Measurements from ENCODE around the gene ADGRV1. TPM values are rescaled to one million over a fixed set of nuclear protein-coding genes. Genes with fewer than 3 reads are reported as not detected.

The ADGRV1 gene
- total and polyA plus RNA-seq, 9 of the 15 experiments (the other 6 are each of a cell fraction or from before 2014, with no cell fraction given): 21.7 to 156 (median 58.2) TPM

DNA sequence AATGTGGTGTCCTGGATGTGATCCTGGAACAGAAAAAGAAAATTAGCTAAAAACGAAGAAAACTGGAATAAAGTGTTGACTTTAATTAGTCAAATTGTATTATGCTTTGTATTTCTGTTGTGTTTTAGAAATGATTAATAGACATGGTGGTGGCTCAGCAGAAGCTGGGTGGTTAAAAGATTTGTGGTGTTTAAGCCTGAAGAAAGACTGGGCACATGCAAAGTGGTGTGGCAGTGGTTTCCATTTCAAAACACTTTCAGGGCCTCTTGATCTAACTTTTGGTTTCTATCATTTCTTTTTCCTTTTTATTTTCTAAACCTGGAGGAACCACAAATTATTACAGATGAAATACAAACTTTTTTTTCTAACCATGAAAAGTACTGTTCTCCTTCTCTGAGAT, 44.1 kb downstream of the ADGRV1 start (continued):
- TF ChIP-seq THAP7 (CRISPR knock-in tag; IDR thresholded peaks at IDR 0.05): no peak
- TF ChIP-seq, protein P1, sequence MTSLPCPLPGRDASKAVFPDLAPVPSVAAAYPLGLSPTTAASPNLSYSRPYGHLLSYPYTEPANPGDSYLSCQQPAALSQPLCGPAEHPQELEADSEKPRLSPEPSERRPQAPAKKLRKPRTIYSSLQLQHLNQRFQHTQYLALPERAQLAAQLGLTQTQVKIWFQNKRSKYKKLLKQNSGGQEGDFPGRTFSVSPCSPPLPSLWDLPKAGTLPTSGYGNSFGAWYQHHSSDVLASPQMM (CRISPR knock-in tag; IDR thresholded peaks at IDR 0.05): no peak
- TF ChIP-seq RNF2 (IDR thresholded peaks at IDR 0.05): no peak

- no peak overlapping the region for H3K4me2 ChIP-seq (ENCODE audit: insufficient read depth, low read length)
- no peaks in the 10 kb centered on the region for H3K36me3 ChIP-seq (ENCODE audit: control insufficient read depth, insufficient read depth, low read length)
- ATAC-seq (peak; percentile 74), FAIRE-seq (peak; percentile 79), DNase-seq (ENCODE audit: extremely low read depth in 1 of 4, low spot score in 3 of 4) (peak; percentile 24 to 74 (median 40))
- H3K27me3 ChIP-seq (ENCODE audit: control insufficient read depth in 2 of 2, insufficient read depth in 2 of 2, low read length in 2 of 2): no peaks in the 10 kb centered on the region
- H3K4me3 ChIP-seq: no peak overlapping the region
- no TSS peak for BruUV-seq (replicated peaks)
- in situ Hi-C loops (cut with MboI) (loop anchor here (5.0 to 10.0 kb wide), 2 partner anchors 172 to 176 kb away; no protein-coding TSS in a partner anchor), intact Hi-C loops (cut with micrococcal nuclease) (loop anchor here (1.0 to 10.0 kb wide), 3 partner anchors 103 to 177 kb away; partner anchors contain the start of genes MBLAC2 and POLR3G)
- H3K4me1 ChIP-seq (replicated peaks in 1 of 2; ENCODE audit: control insufficient read depth in 2 of 2, insufficient read depth in 2 of 2, low read length in 2 of 2): peaks cover 0 to 13% of the 10 kb centered on the region in 2 experiments; a peak in 2 of 5 replicates
- peak overlapping the region in 1 of 2 experiments; percentile 6; a peak in 1 of 4 replicates for H3K9ac ChIP-seq (ENCODE audit: insufficient read depth in 1 of 2, low read depth in 2 of 2, low read length in 2 of 2)
- 40% methylated on average over 2 of the region's 2 CpGs for WGBS (ENCODE audit: insufficient coverage, low coverage, missing lambda C conversion rate)
- peak overlapping the region; percentile 34 for H3K27ac ChIP-seq (ENCODE audit: extremely low read depth, low read depth, low read length)
- peak overlapping the region; percentile 89 for H2AFZ ChIP-seq (ENCODE audit: low read depth, low read length)
- no peaks in the 10 kb centered on the region for H3K9me1 ChIP-seq (ENCODE audit: control insufficient read depth, insufficient read depth, low read length)
- ChIA-PET POLR2A (no interaction called here), CTCF (ENCODE audit: low intra/inter-chr PET ratio) (interaction anchor here (0.7 to 1.3 kb wide), 2 partner anchors 103 to 178 kb away, joined by 3 read pairs; no protein-coding TSS in a partner anchor)
- peaks cover 8% of the 10 kb centered on the region; the same call in 1 of the 3 replicates for H3K79me2 ChIP-seq (ENCODE audit: control insufficient read depth, insufficient read depth, low read length)
- no peaks in the 10 kb centered on the region for H3K9me3 ChIP-seq (replicated peaks; ENCODE audit: control insufficient read depth, insufficient read depth, low read depth, low read length)
- H4K20me1 ChIP-seq (replicated peaks; ENCODE audit: control insufficient read depth, insufficient read depth, low read length): no peaks in the 10 kb centered on the region
- peak; percentile 53 for TF ChIP-seq MYC (IDR thresholded peaks at IDR 0.05; ENCODE audit: low read depth, low read length)
- no peak for TF ChIP-seq MYC (CRISPR knock-in tag; IDR thresholded peaks at IDR 0.05; ENCODE audit: borderline replicate concordance, low read depth)
- TF ChIP-seq, protein P2, sequence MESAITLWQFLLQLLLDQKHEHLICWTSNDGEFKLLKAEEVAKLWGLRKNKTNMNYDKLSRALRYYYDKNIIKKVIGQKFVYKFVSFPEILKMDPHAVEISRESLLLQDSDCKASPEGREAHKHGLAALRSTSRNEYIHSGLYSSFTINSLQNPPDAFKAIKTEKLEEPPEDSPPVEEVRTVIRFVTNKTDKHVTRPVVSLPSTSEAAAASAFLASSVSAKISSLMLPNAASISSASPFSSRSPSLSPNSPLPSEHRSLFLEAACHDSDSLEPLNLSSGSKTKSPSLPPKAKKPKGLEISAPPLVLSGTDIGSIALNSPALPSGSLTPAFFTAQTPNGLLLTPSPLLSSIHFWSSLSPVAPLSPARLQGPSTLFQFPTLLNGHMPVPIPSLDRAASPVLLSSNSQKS (CRISPR knock-in tag; IDR thresholded peaks at IDR 0.05): no peak
- peak; percentile 80 for TF ChIP-seq MEIS2 (IDR thresholded peaks at IDR 0.05; ENCODE audit: partially characterized antibody)
- peak; percentile 56 to 77 (median 70); a peak in 5 of 6 replicates for TF ChIP-seq CTCF (IDR thresholded peaks at IDR 0.05 in 2 of 3, conservative IDR thresholded peaks at IDR 0.05 in 1 of 3; ENCODE audit: insufficient read depth in 2 of 3, low read depth in 1 of 3, low read length in 3 of 3)
- TF ChIP-seq, protein P3, sequence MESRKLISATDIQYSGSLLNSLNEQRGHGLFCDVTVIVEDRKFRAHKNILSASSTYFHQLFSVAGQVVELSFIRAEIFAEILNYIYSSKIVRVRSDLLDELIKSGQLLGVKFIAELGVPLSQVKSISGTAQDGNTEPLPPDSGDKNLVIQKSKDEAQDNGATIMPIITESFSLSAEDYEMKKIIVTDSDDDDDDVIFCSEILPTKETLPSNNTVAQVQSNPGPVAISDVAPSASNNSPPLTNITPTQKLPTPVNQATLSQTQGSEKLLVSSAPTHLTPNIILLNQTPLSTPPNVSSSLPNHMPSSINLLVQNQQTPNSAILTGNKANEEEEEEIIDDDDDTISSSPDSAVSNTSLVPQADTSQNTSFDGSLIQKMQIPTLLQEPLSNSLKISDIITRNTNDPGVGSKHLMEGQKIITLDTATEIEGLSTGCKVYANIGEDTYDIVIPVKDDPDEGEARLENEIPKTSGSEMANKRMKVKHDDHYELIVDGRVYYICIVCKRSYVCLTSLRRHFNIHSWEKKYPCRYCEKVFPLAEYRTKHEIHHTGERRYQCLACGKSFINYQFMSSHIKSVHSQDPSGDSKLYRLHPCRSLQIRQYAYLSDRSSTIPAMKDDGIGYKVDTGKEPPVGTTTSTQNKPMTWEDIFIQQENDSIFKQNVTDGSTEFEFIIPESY (CRISPR knock-in tag; IDR thresholded peaks at IDR 0.05): no peak
- TF ChIP-seq, protein P4, sequence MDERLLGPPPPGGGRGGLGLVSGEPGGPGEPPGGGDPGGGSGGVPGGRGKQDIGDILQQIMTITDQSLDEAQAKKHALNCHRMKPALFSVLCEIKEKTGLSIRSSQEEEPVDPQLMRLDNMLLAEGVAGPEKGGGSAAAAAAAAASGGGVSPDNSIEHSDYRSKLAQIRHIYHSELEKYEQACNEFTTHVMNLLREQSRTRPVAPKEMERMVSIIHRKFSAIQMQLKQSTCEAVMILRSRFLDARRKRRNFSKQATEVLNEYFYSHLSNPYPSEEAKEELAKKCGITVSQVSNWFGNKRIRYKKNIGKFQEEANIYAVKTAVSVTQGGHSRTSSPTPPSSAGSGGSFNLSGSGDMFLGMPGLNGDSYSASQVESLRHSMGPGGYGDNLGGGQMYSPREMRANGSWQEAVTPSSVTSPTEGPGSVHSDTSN (CRISPR knock-in tag; IDR thresholded peaks at IDR 0.05; ENCODE audit: low read depth): no peak
- TF ChIP-seq, protein P4 (tag; conservative IDR thresholded peaks at IDR 0.05; ENCODE audit: low read depth): peak; percentile 86
These were observed 47.9 kb downstream of the ADGRV1 start for GRCh38 chr5:90606539-90606938.

Measured in K562 (cell line).